Ovary (tissue), 9 donors: ENCODE measurements around the gene ACTN1. TPM values are rescaled to one million over a fixed set of nuclear protein-coding genes. Genes with fewer than 3 reads are reported as not detected.

Experiments used
- DNase-seq, 5 donors: peaks; one replicate each; pipeline ENCODE4 v3.0.0-alpha.2; 2019 to 2020
- H3K27ac ChIP-seq, 2 donors: fragments of 200-600 bp; one replicate each; pipeline versions ENCODE4 v1.5.1 to v1.8.0; 2019 to 2022
- H3K27me3 ChIP-seq: fragments of 200-600 bp; one replicate; pipeline ENCODE4 v1.8.0; 2022
- H3K36me3 ChIP-seq: fragments of 200-600 bp; sonication (generic); one replicate; pipeline ENCODE4 v1.5.1; 2019
- H3K4me1 ChIP-seq: one replicate; pipeline ENCODE4 v1.8.1; 2013; ENCODE audit warnings: mild to moderate bottlenecking, moderate library complexity; ENCODE audit not compliant: insufficient read depth
- H3K4me3 ChIP-seq: fragments of 200-600 bp; sonication (generic); one replicate; pipeline ENCODE4 v1.5.1; 2017
- H3K9me3 ChIP-seq, 2 donors: fragments of 200-600 bp in 1 of 2; sonication (generic) in 1 of 2; one replicate each; pipeline versions ENCODE4 v1.5.1 to v1.8.1; 2013 to 2019; ENCODE audit warnings: mild to moderate bottlenecking in 1 of 2, moderate library complexity in 1 of 2
- EP300 ChIP-seq: sonication (generic); formaldehyde crosslinking; IDR thresholded peaks from one replicate; pipeline ENCODE4 v1.6.1; 2017; ENCODE audit warnings: antibody characterized with exemption
- POLR2A ChIP-seq: fragments of 450-650 bp; IDR thresholded peaks from one replicate; pipeline ENCODE4 v1.6.1; 2017; ENCODE audit warnings: antibody characterized with exemption, mild to moderate bottlenecking, moderate library complexity
- WGBS, 3 donors: extraction: QIAGEN DNeasy Blood & Tissue Kit in 1 of 3; methylation state at CpG; one replicate each; pipeline versions ENCODE4 v1.1.5 to v1.1.7; 2013 to 2017; 5-methylcytosine and 5-hydroxymethylcytosine counted together
- intact Hi-C, 4 donors: fragments of 100-400 bp; cut with DNase I; formaldehyde crosslinking; loops; one replicate each; pipeline versions ENCODE4 v1.11.0 to v1.15.1; 2022 to 2023
- polyA plus RNA-seq, 2 donors: library from polyadenylated mRNA; stranded (reverse); fragments of 200-250 nt in 1 of 2; fragments of 350-450 nt in 1 of 2; fragmentation: Illumina TruSeq in 1 of 2; extraction: RNeasy Lipid Tissue Mini Kit (QIAGEN cat#74804) in 1 of 2; gene quantifications; one replicate each; pipeline ENCODE4 v1.2.3, GENCODE V29; 2013 to 2014
- total RNA-seq, 7 donors: library from RNA; depleted of rRNA in 2 of 7; stranded (reverse); fragments of >200 nt in 2 of 7; fragmentation: NEBNext Ultra II Directional in 3 of 7; extraction: Animal tissue kit (Norgen Biotek cat#: 25700) in 3 of 7; gene quantifications; one replicate each; pipeline versions ENCODE4 v1.1.0 to v1.2.4, GENCODE V29; 2016 to 2023
- TF ChIP-seq, protein P1 (sequence below), 3 donors: fragments of 450-650 bp in 2 of 3; fragments of 200-600 bp in 1 of 3; IDR thresholded peaks; one replicate each; pipeline versions ENCODE4 v1.5.1 to v1.8.0; 2016 to 2022; ENCODE audit warnings: antibody characterized with exemption in 3 of 3, mild to moderate bottlenecking in 1 of 3
- donor health status: DM: no; HTN: no; CAD: no; lungs with moderate emphysema.
- donor health status: DM: no; HTN: no; CAD: no.
- donor health status: Bipolar disorder and iron deficiency.
- donor health status: DM: yes; HTN: yes; CAD: no.
- donor health status: DM: no; HTN: no; CAD: no.
- donor health status: DM: yes; HTN: yes; CAD: no.

The ACTN1 gene
- total and polyA plus RNA-seq, 9 donors: 39.0 to 203 (median 138) TPM

DNA sequence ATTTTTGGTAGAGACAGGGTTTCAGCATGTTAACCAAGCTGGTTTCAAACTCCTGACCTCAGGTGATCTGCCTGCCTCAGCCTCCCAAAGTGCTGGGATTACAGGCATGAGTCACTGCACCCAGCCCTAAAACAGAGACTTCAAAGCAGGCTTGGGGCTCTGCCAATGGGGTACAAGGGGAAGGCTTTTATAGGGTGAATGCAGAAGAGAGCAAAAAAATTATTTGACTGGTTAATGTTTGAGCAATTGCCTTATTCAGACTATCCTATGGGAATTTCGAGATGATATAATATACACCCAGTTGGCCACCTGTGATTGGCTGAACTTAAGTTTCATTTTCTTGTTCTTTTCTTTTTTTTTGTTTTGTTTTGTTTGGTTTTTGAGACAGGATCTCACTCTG is 31.5 kb upstream of the ACTN1 start:
- TF ChIP-seq POLR2A (no peak), EP300 (no peak)
- TF ChIP-seq, protein P1, sequence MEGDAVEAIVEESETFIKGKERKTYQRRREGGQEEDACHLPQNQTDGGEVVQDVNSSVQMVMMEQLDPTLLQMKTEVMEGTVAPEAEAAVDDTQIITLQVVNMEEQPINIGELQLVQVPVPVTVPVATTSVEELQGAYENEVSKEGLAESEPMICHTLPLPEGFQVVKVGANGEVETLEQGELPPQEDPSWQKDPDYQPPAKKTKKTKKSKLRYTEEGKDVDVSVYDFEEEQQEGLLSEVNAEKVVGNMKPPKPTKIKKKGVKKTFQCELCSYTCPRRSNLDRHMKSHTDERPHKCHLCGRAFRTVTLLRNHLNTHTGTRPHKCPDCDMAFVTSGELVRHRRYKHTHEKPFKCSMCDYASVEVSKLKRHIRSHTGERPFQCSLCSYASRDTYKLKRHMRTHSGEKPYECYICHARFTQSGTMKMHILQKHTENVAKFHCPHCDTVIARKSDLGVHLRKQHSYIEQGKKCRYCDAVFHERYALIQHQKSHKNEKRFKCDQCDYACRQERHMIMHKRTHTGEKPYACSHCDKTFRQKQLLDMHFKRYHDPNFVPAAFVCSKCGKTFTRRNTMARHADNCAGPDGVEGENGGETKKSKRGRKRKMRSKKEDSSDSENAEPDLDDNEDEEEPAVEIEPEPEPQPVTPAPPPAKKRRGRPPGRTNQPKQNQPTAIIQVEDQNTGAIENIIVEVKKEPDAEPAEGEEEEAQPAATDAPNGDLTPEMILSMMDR (IDR thresholded peaks at IDR 0.05): no peak
- H3K27me3 ChIP-seq: no peaks in the 10 kb centered on the region
- H3K4me1 ChIP-seq: no peaks in the 10 kb centered on the region
- intact Hi-C loops: no loop called here
- no peak overlapping the region for H3K4me3 ChIP-seq
- H3K9me3 ChIP-seq: no peaks in the 10 kb centered on the region
- no peak for DNase-seq
- WGBS, 3 donors: 80 to 91% (median 85%) methylated on average over 1 of the region's 1 CpG
- H3K36me3 ChIP-seq: no peaks in the 10 kb centered on the region
- no peak overlapping the region for H3K27ac ChIP-seq

DNA sequence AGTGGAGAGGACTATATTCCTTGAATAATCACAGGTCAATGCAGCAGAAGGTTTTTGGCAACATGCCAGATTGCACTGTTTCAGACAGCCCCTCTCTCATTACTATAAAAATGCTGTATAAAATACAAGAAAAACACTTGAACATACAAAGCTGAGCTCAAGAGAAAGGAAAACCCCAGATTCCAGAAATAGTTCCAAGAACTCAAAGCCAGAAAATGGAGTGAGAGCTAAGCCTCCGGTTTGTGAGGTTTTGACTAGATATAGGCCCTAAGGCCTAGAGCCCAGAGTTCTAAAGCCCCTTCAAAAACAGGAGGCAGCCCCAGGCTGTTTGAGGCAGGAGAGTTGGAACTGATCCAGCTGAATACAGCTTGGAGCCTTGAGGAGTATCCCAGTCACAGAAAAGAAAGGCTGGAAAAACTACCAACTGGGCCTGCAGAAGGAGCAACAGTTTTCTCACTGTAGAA is 29.4 kb upstream of the ACTN1 start:
- DNase-seq: no peak
- H3K27me3 ChIP-seq: no peaks in the 10 kb centered on the region
- WGBS, 3 donors: 0 to 22% (median 7%) methylated on average over 1 of the region's 1 CpG

DNA sequence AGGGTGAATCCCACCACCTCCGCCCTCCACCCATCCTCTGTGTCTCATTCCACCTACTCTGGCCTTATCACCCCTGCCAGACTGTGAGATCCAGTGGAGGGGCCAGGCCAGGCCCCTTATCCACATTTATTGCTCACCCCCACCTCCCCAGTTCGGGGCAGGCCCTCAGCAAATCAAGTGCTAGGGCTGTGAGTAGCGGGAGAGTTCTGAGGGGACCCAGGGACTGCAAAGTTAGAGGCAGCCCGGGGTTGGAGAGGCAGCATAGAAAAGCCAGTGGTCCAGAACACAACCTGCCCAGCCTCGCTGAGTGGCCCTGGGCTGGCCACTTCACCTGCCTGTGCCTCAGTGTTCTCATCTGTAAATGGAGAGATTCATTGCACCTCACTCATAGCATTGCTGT is 27.2 kb upstream of the ACTN1 start:
- 91 to 99% (median 97%) methylated on average over 5 of the region's 5 CpGs for WGBS, 3 donors

More for the DNA sequence above, 29.4 kb upstream of the ACTN1 start:
- no peaks in the 10 kb centered on the region for H3K4me1 ChIP-seq
- intact Hi-C loops: no loop called here
- H3K36me3 ChIP-seq: no peaks in the 10 kb centered on the region
- H3K4me3 ChIP-seq: no peak overlapping the region
- TF ChIP-seq, protein P1 (IDR thresholded peaks at IDR 0.05): no peak
- TF ChIP-seq EP300 (no peak), POLR2A (no peak)
- peak overlapping the region; percentile 17 to 49 for H3K27ac ChIP-seq
- H3K9me3 ChIP-seq: no peaks in the 10 kb centered on the region

DNA sequence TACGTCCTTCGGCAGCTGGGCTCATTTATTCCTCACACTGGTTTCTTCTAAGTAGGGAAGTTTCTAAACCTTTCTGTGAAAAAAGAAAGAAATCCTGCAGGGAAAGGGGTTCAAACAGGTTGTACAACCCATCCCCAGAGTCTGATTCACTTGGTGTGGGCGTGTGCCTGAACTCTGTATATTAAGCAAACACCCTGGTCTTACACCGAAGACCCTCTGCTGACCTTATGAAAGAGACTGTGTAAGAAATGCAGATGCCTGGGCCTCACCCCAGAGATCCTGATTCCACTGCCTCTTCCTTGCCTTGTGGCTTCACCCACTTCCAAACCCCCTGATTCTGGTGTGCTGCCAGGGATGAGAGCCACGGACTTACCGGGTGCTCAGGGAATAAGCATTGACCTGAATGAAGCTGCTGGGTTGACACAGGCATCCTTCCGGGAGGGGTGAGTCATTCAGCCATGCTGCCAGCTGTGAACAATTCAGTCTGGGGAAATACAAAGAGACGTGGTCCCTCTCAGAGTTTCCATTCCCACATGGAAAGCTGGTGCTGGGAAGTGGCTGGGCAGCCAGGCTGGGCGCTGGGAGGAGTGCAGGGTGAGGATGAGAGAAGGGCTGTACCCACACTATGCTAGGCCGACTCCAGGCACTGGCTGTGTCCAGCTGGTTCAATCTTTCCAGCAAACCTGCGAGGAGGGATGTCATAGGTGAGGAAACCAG is 26.5 kb upstream of the ACTN1 start:
- H3K4me3 ChIP-seq: no peak overlapping the region
- DNase-seq: peak; percentile 26 to 74 (median 39)
- WGBS, 3 donors: 45 to 50% (median 46%) methylated on average over 11 of the region's 11 CpGs
- H3K36me3 ChIP-seq: no peaks in the 10 kb centered on the region
- no peaks in the 10 kb centered on the region for H3K4me1 ChIP-seq
- intact Hi-C loops: no loop called here
- no peak overlapping the region for H3K27ac ChIP-seq
- peak; percentile 55 for TF ChIP-seq EP300
- no peak for TF ChIP-seq POLR2A
- TF ChIP-seq, protein P1 (IDR thresholded peaks at IDR 0.05): no peak
- no peaks in the 10 kb centered on the region for H3K9me3 ChIP-seq
- H3K27me3 ChIP-seq: no peaks in the 10 kb centered on the region

More for the DNA sequence above, 27.2 kb upstream of the ACTN1 start:
- Histone ChIP-seq H3K4me3 (no peak overlapping the region), H3K4me1 (no peaks in the 10 kb centered on the region), H3K36me3 (no peaks in the 10 kb centered on the region), H3K9me3 (no peaks in the 10 kb centered on the region), H3K27me3 (no peaks in the 10 kb centered on the region), H3K27ac (no peak overlapping the region)
- intact Hi-C loops: no loop called here
- DNase-seq: no peak
- TF ChIP-seq POLR2A (no peak), EP300 (no peak)
- TF ChIP-seq, protein P1 (IDR thresholded peaks at IDR 0.05): no peak
